Liver (tissue), 9 donors: ENCODE measurements around the gene GABARAPL2. TPM values are rescaled to one million over a fixed set of nuclear protein-coding genes. Genes with fewer than 3 reads are reported as not detected.

ENCODE experiments used
- DNase-seq: peaks from one replicate; pipeline ENCODE4 v3.0.0-alpha.2; 2017; ENCODE audit warnings: low spot score
- H3K27ac ChIP-seq, 2 donors: one replicate each; pipeline ENCODE4 v1.7.0; 2013; ENCODE audit warnings: inconsistent platforms in 2 of 2, low read length in 2 of 2, control low read depth in 1 of 2, low read depth in 1 of 2, mild to moderate bottlenecking in 1 of 2
- H3K27me3 ChIP-seq, 4 donors: one replicate each; pipeline versions ENCODE4 v1.6.1 to v1.7.0; 2013; ENCODE audit warnings: low read length in 3 of 4, inconsistent platforms in 1 of 4, mild to moderate bottlenecking in 1 of 4, moderate library complexity in 1 of 4; ENCODE audit not compliant: control insufficient read depth in 4 of 4, insufficient read depth in 4 of 4
- H3K36me3 ChIP-seq, 4 donors: one replicate each; pipeline versions ENCODE4 v1.6.1 to v1.7.0; 2013; ENCODE audit warnings: low read length in 3 of 4, mild to moderate bottlenecking in 3 of 4, low read depth in 1 of 4, moderate library complexity in 1 of 4; ENCODE audit not compliant: control insufficient read depth in 4 of 4, insufficient read depth in 3 of 4
- H3K4me1 ChIP-seq, 4 donors: one replicate each; pipeline versions ENCODE4 v1.6.1 to v1.7.0; 2013; ENCODE audit warnings: low read length in 3 of 4, mild to moderate bottlenecking in 3 of 4, moderate library complexity in 1 of 4; ENCODE audit not compliant: control insufficient read depth in 4 of 4, insufficient read depth in 4 of 4
- H3K4me3 ChIP-seq, 3 donors: one replicate each; pipeline versions ENCODE4 v1.6.1 to v1.7.0; 2013; ENCODE audit warnings: low read length in 3 of 3, control low read depth in 1 of 3, low read depth in 1 of 3, mild to moderate bottlenecking in 1 of 3
- H3K9ac ChIP-seq, 2 donors: one replicate each; pipeline ENCODE4 v1.7.0; 2013; ENCODE audit warnings: low read length in 2 of 2, mild to moderate bottlenecking in 2 of 2, moderate library complexity in 2 of 2, control low read depth in 1 of 2, low read depth in 1 of 2
- H3K9me3 ChIP-seq, 4 donors: one replicate each; pipeline versions ENCODE4 v1.6.1 to v1.7.0; 2013; ENCODE audit warnings: low read length in 3 of 4; ENCODE audit not compliant: control insufficient read depth in 4 of 4
- ATF3 ChIP-seq: IDR thresholded peaks from 2 replicates; pipeline ENCODE4 v1.6.1; 2016; ENCODE audit warnings: antibody characterized with exemption
- CTCF ChIP-seq: fragments of 150-350 bp; IDR thresholded peaks from 2 replicates; pipeline ENCODE4 v1.5.1; 2017; ENCODE audit warnings: improper control_type of control experiment, low read depth, low read length; ENCODE audit not compliant: missing input control
- FOXA1 ChIP-seq: IDR thresholded peaks from 2 replicates; pipeline ENCODE4 v1.6.1; 2016; ENCODE audit warnings: antibody characterized with exemption
- GABPA ChIP-seq, 2 donors: IDR thresholded peaks in 1 of 2; conservative IDR thresholded peaks in 1 of 2; 2 replicates each; pipeline ENCODE4 v1.6.1; 2016; ENCODE audit warnings: antibody characterized with exemption in 2 of 2, mild to moderate bottlenecking in 1 of 2, moderate library complexity in 1 of 2
- HNF4A ChIP-seq, 2 donors: conservative IDR thresholded peaks; 2 replicates each; pipeline ENCODE4 v1.6.1; 2016; ENCODE audit warnings: antibody characterized with exemption in 2 of 2, mild to moderate bottlenecking in 2 of 2
- HNF4G ChIP-seq: IDR thresholded peaks from 2 replicates; pipeline ENCODE4 v1.6.1; 2016; ENCODE audit warnings: antibody characterized with exemption
- JUND ChIP-seq, 2 donors: IDR thresholded peaks; 2 replicates each; pipeline ENCODE4 v1.6.1; 2016; ENCODE audit warnings: antibody characterized with exemption in 2 of 2
- MAX ChIP-seq: IDR thresholded peaks from 2 replicates; pipeline ENCODE4 v1.6.1; 2016; ENCODE audit warnings: antibody characterized with exemption
- NR2F2 ChIP-seq: IDR thresholded peaks from 2 replicates; pipeline ENCODE4 v1.6.1; 2016; ENCODE audit warnings: antibody characterized with exemption
- RAD21 ChIP-seq, 2 donors: IDR thresholded peaks; 2 replicates each; pipeline ENCODE4 v1.6.1; 2016; ENCODE audit warnings: antibody characterized with exemption in 2 of 2, mild to moderate bottlenecking in 2 of 2
- REST ChIP-seq: IDR thresholded peaks from 2 replicates; pipeline ENCODE4 v1.6.1; 2016; ENCODE audit warnings: antibody characterized with exemption, mild to moderate bottlenecking
- RXRA ChIP-seq, 2 donors: IDR thresholded peaks; 2 replicates each; pipeline ENCODE4 v1.6.1; 2017 to 2018; ENCODE audit warnings: antibody characterized with exemption in 2 of 2, mild to moderate bottlenecking in 1 of 2
- SP1 ChIP-seq: IDR thresholded peaks from 2 replicates; pipeline ENCODE4 v1.6.1; 2018; ENCODE audit warnings: antibody characterized with exemption, mild to moderate bottlenecking
- TAF1 ChIP-seq: conservative IDR thresholded peaks from 2 replicates; pipeline ENCODE4 v1.6.1; 2016; ENCODE audit warnings: antibody characterized with exemption, mild to moderate bottlenecking
- YY1 ChIP-seq: IDR thresholded peaks from 2 replicates; pipeline ENCODE4 v1.6.1; 2016; ENCODE audit warnings: antibody characterized with exemption, mild to moderate bottlenecking
- ZBTB33 ChIP-seq: IDR thresholded peaks from 2 replicates; pipeline ENCODE4 v1.6.1; 2016; ENCODE audit warnings: antibody characterized with exemption
- WGBS: extraction: QIAGEN DNeasy Blood & Tissue Kit; methylation state at CpG from one replicate; pipeline ENCODE4 v1.1.7; 2013; 5-methylcytosine and 5-hydroxymethylcytosine counted together
- polyA plus RNA-seq, 2 donors: library from polyadenylated mRNA; stranded (reverse) in 1 of 2; unstranded in 1 of 2; fragments of 200-250 nt in 1 of 2; fragments of >200 nt in 1 of 2; fragmentation: Nextera tagmentation in 1 of 2; extraction: Ambion mirVana in 1 of 2; gene quantifications; one replicate each; pipeline versions ENCODE4 v1.2.1 to v1.2.3, GENCODE V29; 2013 to 2015
- total RNA-seq, 2 donors: library from RNA; depleted of rRNA; stranded (reverse); fragments of >200 nt; gene quantifications; one replicate each; pipeline ENCODE4 v1.2.3, GENCODE V29; 2014
- donor health status: healthy.
- donor health status: healthy.
- donor health status: healthy.
- donor health status: healthy.
- donor health status: healthy.

The GABARAPL2 gene
- total and polyA plus RNA-seq, 4 donors, result 26.5 to 123 (median 61.5) TPM

GRCh38 chr16:75529959-75530358, 36.2 kb upstream of the GABARAPL2 start:
- H3K9ac ChIP-seq, result no peak overlapping the region
- WGBS, result 98% methylated on average over 29 of the region's 29 CpGs
- no peaks in the 10 kb centered on the region for H3K27me3 ChIP-seq
- no peak for TF ChIP-seq NR2F2
- TF ChIP-seq SP1, result no peak
- TF ChIP-seq RAD21 (IDR thresholded peaks at IDR 0.05), result no peak
- no peak for TF ChIP-seq ATF3
- no peak for TF ChIP-seq JUND (IDR thresholded peaks at IDR 0.05)
- TF ChIP-seq CTCF, result no peak
- TF ChIP-seq RXRA (IDR thresholded peaks at IDR 0.05), result no peak
- no peak for TF ChIP-seq HNF4G
- TF ChIP-seq YY1, result no peak
- no peak for TF ChIP-seq REST
- no peak for TF ChIP-seq FOXA1
- H3K4me3 ChIP-seq, result no peak overlapping the region
- DNase-seq, result no peak
- H3K9me3 ChIP-seq, result no peaks in the 10 kb centered on the region
- H3K36me3 ChIP-seq, result no peaks in the 10 kb centered on the region
- H3K4me1 ChIP-seq, result peaks cover 0 to 11% (median 8%) of the 10 kb centered on the region in 4 donors
- no peak overlapping the region for H3K27ac ChIP-seq

GRCh38 chr16:75532142-75532765, 33.9 kb upstream of the GABARAPL2 start:
- H3K36me3 ChIP-seq, result no peaks in the 10 kb centered on the region
- no peaks in the 10 kb centered on the region for H3K9me3 ChIP-seq
- no peak overlapping the region for H3K9ac ChIP-seq
- no peaks in the 10 kb centered on the region for H3K27me3 ChIP-seq
- WGBS, result 88% methylated on average over 8 of the region's 8 CpGs
- no peak overlapping the region for H3K4me3 ChIP-seq
- H3K27ac ChIP-seq, result no peak overlapping the region
- H3K4me1 ChIP-seq, result peaks cover 0 to 11% (median 8%) of the 10 kb centered on the region in 4 donors
- DNase-seq, result no peak
- no peak for TF ChIP-seq ZBTB33
- TF ChIP-seq JUND (IDR thresholded peaks at IDR 0.05), result no peak
- no peak for TF ChIP-seq REST
- no peak for TF ChIP-seq MAX
- no peak for TF ChIP-seq HNF4G
- TF ChIP-seq SP1, result no peak
- no peak for TF ChIP-seq YY1
- TF ChIP-seq TAF1, result no peak
- no peak for TF ChIP-seq CTCF
- no peak for TF ChIP-seq RAD21 (IDR thresholded peaks at IDR 0.05)
- no peak for TF ChIP-seq HNF4A (conservative IDR thresholded peaks at IDR 0.05)
- TF ChIP-seq NR2F2, result no peak
- TF ChIP-seq FOXA1, result no peak
- TF ChIP-seq GABPA (IDR thresholded peaks at IDR 0.05 in 1 of 2, conservative IDR thresholded peaks at IDR 0.05 in 1 of 2), result no peak
- TF ChIP-seq ATF3, result no peak
- TF ChIP-seq RXRA (IDR thresholded peaks at IDR 0.05), result no peak
